Measurements from ENCODE around the gene CKLF.
"Not testable (repeated sequence)": the region's sequence is repeated elsewhere in the genome, so short reads cannot be mapped to it uniquely, and the experiment has no call there.

The CKLF gene

DNA sequence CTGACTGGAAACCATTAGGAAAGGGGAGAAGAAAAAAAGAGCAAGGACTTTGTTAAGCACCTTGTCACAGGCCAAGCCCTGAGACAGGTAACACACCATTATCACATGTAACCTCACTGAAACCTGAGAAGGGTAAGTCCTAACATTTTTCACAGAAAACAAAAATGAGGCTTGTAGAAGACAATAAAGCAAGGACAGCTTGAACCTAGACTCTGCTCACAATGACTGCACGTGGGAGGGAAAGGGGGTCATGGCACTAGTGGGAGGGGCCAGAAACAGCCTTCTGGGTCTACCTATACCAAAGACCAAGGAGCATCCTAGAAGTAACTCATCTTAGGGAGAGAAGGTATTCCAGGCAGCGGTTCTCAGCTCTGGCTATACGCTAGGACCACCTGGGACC, 10.0 kb upstream of the CKLF start:
- DNase-seq (ENCODE audit: low spot score), result no peak

GRCh38 chr16:66543541-66543940, 8.8 kb upstream of the CKLF start:
- DNase-seq (ENCODE audit: low spot score), result no peak

DNA sequence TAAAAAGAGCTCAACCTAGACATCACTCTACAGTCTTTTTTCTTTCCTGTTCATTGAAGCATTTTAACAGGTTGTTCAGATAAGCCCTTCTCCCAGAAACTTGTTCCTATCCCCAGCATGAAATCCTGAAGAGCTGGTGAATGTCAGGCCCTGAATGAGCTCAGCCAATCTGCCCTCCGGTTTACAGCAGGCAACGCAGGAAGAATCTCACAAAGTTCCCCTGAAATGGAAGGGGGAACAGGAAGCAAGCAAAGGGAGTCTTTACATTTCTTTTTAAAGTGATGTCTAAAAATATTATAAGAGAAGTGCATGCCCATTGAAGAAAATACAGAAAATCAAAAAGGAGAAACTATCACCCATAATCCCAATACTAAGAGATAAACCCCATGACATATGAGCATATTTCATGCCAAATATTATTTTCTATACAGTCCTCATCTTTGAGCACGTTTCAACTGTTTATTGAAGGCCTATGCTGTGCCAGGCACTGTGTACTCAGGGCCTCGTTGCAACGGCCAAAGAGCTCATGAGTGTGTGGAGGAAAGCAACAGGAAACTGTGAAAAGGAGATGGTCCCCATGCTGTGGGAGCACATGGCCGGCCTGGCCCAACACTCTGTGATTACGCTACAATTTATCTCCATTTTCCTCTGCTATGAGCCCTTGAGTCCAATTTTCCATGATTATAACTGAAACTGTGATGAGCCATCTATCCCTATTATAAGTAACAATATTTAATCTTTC, 8.2 kb upstream of the CKLF start:
- peak; percentile 36 for DNase-seq (ENCODE audit: low spot score)

DNA sequence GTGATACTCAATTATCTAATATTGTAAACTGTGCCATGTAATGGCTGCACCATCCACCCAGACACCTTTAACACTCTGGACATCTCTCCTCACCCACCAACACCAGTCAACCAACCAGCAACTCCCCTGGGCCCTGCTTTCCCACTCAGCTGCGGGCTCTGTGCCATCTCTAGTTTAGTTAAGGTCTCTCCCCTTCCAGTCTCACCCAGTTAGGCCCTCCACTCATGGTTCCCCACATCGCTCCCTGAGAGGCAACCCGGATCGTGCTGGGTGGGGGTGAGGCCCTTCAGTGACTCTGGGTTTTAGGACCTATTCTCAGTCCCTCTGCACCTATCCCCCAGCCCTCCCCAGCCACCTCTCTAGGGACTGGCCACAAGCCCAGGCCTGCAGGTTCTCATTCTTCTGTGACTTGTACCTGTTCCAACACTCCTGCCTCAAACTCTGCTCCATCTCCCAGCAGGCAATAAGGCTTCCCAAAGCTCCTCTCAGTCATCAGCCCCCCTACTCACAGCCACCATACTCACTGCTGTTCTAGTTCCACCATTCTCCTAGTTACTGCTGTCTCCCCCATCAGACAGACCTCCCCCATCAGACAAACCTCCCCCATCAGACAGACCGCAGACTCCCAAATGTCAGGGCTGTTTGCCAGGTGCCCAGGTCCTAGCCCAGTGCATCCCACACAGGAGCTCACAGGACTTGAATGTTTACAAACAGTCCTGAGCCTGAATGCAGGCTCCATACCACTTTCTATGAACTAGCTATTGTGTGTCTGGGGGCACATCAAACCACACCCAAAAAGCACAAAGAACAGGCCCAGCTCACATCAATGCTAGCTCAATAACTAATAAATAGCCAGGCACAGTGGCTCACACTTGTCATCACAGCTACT, 5.0 kb upstream of the CKLF start:
- DNase-seq (ENCODE audit: low spot score), result no peak

DNA sequence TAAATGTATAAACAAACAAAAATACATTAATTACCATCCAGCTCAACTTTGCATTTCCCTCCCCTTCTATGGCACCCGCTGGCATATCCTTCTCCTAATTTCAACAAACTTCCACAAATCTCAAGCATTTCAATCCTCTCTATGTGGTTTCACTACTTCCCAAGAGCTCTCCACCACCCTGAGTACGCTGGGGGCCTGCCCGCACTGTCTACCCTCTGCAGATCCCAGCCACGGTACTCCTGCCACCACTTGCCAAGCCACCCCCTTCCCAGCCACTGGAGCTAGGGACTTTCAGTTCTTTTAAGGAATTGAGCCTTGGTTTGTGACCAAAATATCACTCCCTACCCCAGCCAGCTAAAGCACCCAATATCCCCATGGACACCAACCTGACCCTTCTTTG, 4.3 kb upstream of the CKLF start:
- DNase-seq (ENCODE audit: low spot score), result no peak

DNA sequence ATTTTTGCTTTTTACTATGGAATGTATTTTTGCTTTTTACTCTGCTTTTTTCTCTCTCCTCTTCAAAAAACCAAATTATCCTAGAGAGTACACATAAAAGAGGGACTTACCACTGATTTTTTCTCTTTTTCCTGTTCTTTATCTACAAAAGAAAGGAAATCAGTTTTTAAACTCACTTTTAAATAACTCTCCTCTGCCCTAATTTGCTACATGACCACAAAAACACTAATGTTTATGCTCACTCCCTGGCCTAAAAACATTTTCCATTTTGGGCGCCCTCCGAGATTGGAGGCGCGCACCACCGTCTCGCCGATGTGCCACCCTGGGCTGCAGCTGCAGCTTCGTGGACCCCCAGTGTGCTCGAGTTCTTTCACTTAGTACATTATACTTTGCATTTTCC, 3.5 kb upstream of the CKLF start:
- peak; percentile 9 for DNase-seq (ENCODE audit: low spot score)

- DNase-seq (ENCODE audit: low spot score), result peak; percentile 31
Measured at GRCh38 chr16:66549284-66550131, 2.9 kb upstream of the CKLF start, which contains the start of gene TK2. TK2 (minus strand) TSS chr16:66550122; CDS start chr16:66550061, 61 bp downstream.

- DNase-seq (ENCODE audit: low spot score), result peak; percentile 52
Measured at GRCh38 chr16:66551348-66551759, 1.0 kb upstream of the CKLF start.

DNA sequence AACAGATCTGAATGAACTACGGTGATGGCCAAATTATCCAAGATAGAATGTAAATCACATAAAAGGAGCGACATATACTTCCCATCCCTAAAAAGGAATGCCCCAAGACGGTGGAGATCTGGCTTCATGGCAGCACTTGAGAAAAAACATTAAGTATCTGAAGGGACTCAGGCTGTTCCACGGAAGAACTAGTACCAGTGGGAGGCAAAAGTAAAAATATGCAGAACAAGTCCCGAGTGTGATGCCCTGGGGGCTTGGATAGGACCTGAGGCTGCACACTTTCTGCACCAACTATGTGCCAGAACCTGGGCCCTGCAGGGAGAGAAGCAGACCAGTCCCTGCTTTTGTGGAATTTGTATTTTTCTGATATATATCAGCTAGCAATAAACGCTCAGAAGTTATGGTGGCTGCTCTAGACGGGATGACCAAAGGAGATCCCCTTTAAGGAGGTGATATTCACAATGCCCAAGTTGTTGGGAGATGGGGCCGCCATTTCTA, 539 bp upstream of the CKLF start:
- no peak for DNase-seq (ENCODE audit: low spot score)

DNA sequence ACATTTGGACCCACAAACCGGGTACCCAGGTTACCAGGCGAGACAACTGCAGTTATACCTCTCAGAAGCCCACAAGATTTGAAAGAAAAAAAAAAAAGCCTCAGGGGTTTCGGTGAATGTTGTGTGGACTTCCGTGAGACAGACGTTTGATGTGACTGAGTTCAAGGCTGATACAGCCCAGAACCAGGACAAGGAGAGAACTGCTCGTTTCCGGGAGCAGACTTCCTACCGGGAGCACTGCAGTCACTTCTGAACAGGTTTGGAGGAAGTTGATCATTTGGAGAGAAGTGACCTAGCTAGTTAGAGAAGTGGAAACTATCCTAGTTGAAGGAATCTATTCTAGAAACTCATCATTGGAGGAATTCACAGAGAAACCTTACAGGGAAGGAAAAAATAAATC, 847 bp downstream of the CKLF start:
- peak; percentile 24 for DNase-seq (ENCODE audit: low spot score)

- DNase-seq (ENCODE audit: low spot score), result no peak
Measured at GRCh38 chr16:66554021-66554420, 1.6 kb downstream of the CKLF start.

DNA sequence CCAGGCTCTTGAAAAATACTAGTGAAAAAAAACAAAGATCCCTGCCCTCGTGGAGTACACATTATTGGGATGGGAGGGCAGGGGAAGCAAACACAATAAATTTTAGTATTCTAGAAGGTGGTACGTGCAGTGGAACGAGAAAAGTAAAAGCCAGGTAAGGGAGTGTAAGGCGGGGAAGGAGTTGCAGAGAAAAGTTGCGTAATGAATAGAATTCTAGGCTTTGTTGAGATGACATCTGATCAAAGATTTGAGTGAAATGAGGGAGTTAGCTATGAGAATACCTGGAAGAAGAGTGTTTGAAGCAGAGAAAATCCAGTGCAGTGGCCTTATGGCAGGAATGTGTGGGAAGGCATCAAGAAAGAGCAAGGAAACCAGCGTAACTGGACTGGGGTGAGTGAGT, 2.1 kb downstream of the CKLF start:
- no peak for DNase-seq (ENCODE audit: low spot score)

GRCh38 chr16:66560107-66560506, 7.7 kb downstream of the CKLF start:
- DNase-seq (ENCODE audit: low spot score), result no peak

DNA sequence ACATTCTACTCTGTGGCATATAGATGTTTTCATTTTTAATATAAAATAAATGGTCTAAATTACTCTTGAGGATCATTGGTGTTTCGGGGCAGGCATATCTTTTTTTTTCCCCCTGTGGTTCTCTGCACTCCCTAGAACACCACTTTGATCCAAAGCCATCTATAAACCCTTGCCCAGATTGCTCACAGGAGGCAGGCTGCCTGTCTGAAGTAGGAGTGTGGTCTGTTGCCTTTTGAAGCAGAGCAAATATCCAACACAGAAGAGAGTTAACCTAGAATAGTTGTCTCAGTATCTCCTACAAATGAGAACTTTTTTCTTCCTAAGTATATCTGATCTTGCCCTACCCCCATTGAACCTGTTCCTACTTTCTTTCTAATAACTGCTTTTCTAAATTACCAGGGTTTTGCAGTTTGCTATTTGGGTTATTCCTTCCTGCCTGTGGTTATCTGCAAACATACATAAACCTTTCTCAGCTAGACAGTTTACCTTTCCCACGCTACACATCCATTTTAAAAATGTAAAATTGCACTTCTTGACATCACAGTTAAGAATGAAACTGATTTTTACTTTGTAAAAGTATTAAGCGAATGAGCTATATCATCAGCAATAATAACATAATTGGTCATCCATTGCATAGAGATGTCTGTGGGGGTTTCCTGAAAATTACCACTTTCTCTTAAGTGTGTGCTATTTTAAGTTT, 9.2 kb downstream of the CKLF start:
- no peak for DNase-seq (ENCODE audit: low spot score)

- DNase-seq (ENCODE audit: low spot score), result no peak
Measured at GRCh38 chr16:66562409-66562808, 10.0 kb downstream of the CKLF start.

DNA sequence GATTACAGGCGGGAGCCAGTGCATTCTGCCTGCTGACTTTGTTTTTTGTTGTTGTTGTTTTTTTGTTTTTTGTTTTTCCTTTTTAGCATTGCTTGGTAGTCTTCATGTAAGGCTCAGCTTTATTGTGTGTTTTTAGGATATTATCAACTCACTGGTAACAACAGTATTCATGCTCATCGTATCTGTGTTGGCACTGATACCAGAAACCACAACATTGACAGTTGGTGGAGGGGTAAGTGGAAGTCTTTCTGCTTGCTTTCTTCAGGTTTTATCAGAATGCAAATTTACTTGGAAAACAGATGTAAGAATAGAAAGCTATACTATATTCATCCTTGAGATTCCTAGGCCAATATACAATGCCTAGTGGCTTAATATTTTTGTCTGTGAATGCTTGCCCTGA, 10.6 kb downstream of the CKLF start:
- DNase-seq (ENCODE audit: low spot score), result no peak

DNA sequence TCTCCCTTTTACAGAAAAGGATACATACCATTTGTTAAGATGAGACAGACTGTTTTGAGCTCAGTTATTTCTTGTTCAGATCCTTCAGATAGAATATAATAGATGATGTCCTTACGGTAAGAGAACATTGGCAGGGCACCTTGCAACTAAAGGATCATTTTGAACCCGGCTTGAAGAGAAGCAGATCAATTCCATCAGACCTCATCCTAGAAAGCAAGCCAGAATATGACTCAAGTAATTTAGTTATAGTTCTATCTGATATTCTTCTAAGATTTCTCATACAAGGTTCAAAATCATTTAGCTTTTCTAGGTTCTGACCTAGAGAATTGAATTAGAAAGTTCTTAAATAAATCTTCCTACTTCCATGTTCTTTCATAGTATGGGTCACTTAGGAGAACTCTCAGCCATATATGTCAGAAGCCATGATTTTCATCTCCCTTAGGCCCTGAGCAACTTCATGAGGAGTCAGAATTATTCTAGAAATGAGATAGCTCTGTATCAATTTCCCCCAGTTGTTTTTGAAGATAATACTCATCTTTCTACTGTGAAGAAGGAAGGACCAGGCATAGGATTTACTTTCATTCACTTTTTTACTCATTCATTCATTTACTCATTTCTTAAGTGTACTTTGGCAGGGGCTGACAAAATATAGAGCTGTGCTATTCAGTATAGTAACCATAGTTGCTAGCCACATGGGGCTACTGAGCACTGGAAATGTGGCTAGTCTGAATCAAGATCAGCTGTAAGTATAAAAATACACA, 11.4 kb downstream of the CKLF start:
- no peak for DNase-seq (ENCODE audit: low spot score)

DNA sequence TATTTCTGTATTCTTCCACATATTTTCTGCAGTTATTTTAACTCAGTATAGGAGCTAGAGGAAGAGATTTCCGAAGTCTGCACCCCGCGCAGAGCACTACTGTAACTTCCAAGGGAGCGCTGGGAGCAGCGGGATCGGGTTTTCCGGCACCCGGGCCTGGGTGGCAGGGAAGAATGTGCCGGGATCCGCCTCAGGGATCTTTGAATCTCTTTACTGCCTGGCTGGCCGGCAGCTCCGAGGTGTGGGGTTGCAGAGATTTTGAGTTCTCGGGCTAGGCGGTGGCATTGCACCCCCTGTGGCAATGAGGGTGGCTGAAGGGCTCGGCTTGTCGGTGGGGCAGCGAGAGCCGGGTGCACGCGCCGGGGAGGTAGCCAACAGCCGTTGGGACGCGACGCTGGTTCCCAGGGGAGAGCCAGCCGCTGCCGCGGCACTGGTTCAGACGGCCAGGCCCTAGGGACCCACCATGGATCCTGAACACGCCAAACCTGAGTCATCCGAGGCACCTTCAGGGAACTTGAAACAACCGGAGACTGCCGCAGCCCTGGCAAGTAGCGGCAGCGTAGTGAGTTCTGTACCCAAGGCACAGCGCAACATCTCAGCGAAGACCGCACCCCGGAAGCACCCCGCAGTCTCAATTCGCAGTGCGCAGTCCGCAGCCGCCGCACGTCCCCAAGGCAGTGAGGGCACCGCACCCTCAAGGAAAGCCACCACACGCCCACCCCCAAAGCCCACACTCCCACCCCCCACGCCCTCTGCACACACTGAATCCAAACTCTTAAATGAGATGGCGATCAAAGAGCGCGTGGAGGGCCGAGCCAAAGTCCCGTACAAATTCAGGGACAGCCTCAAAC, 13.9 kb downstream of the CKLF start, which contains the start of gene CMTM1:
CMTM1 (plus strand) TSS at position 389 of the 851 bp plus-strand sequence; CDS start at position 464, 75 bp downstream.
- DNase-seq (ENCODE audit: low spot score), result no peak

GRCh38 chr16:66567270-66567669, 14.9 kb downstream of the CKLF start:
- DNase-seq (ENCODE audit: low spot score), result not testable (repeated sequence)

DNA sequence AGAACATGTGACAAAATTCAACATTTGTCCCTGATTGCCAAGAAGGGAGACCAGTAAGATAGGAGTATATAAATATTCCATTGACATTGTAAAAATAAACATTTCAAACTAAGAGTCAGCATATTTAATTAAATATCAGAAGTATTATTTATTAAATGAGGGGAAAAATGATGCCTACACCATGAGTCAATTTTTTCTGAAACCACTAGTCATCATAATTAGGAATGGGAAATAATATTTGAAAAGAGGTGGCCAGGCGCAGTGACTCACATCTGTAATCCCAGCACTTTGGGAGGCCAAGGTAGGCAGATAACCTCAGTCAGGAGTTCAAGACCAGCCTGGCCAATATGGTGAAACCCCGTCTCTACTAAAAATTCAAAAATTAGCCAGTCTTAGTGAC, 16.0 kb downstream of the CKLF start:
- DNase-seq (ENCODE audit: low spot score), result no peak

All from pons (tissue), 1 donor.